Stimulated activated CD8-positive, alpha-beta memory T cell treated with anti-CD3 and anti-CD28 coated beads, Interleukin-4, amount 100 ng/mL, for 24 hours (primary cell): ENCODE results near the gene RHAG.
"Not testable (repeated sequence)": the region's sequence is repeated elsewhere in the genome, so short reads cannot be mapped to it uniquely, and the experiment has no call there.

Experiments used
- DNase-seq: peaks from one replicate; pipeline ENCODE4 v3.0.0-alpha.2; 2020; ENCODE audit warnings: low read depth

RHAG gene

DNA sequence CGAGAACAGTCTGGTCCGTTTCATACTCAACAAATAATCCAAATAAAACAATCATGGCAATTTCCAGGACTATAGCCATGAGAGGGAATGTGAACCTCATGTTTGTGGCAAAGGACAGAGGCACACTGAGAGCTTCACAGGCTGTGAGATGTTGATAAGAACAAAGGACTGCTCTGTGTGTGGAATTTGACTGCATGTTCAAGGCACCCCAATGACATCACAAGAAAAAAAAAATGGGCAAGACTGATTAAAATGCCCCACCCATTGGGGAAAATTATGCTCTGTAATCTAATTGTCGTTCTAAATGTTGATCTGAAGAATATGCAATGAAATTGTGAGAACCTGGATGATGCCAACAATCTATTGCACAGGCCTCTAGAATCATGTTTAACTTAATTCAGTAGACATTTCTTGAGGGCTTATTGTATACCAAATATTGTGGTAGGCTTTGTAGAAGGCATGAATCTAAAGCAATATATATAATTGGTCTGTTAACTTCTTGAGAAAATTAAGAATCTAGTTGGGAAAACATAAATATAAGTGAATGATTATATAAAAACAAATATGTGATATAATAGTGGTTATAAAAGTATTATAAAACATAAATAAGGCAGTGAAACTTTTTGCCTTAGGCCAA is at the start of gene RHAG:
Gene RHAG (minus strand): TSS at position 127 of the 637 bp plus-strand sequence. CDS start 27 bp downstream, at position 100.
- DNase-seq, result no peak

- DNase-seq, result no peak
Measured at GRCh38 chr6:49676671-49677281, 40.1 kb upstream of the RHAG start.

- no peak for DNase-seq
Measured at GRCh38 chr6:49675816-49676215, 39.2 kb upstream of the RHAG start.

- no peak for DNase-seq
Measured at GRCh38 chr6:49668083-49668511, 31.5 kb upstream of the RHAG start.

GRCh38 chr6:49666930-49667757 is 30.5 kb upstream of the RHAG start:
- no peak for DNase-seq

DNA sequence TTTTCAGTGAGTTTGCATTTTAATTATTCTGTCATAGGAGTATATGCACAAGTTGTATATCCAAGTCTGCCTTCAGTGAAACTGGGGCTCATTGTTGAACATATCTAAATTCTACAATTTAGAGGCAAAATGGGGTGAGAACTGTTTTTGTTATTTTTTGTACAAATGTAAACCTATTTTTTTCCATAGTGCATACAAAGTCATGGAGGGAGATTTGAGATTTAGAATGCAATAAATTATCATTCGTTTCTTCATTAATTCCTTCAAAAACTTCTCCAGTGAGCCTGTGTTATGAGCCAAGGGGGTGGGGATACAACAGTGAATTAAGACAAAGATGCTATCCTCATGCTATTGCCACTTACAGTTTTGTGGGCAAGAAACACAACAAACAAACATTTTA is 29.8 kb upstream of the RHAG start:
- no peak for DNase-seq

GRCh38 chr6:49664817-49665216 is 28.2 kb upstream of the RHAG start:
- DNase-seq, result no peak

DNA sequence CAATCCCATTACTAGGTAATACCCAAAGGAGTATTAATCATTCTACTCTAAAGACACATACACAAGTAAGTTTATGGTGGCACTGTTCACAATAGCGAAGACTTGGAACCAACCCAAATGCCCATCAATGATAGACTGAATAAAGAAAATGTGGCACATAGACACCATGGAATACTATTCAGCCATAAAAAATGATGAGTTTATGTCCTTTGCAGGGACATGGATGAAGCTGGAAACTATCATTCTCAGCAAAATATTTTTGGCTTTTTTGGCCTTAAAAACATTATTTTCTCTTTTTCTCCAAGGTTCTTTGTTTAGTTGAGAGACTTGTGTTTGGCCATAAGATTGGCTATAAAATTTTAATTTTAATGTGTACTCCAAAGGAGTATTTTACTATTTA is 27.4 kb upstream of the RHAG start:
- not testable (repeated sequence) for DNase-seq

DNA sequence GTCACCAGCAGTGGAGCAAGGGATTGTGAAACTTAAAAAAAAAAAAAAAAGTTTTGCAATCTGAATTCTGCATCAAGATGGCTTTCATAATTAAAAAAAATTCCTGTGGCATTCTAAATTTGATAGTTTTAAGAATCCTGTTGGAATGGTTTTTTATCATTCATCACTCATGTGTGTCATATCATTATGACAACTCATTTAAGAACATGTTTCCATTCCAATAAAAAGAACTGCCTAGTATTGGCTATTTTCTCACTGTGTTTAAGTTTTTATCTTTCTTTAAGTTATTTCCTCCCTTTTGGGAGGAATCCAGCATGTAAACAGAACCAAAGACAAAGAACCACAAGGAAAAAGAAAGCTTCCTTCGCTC is 26.2 kb upstream of the RHAG start:
- no peak for DNase-seq

GRCh38 chr6:49662231-49662891 is 25.7 kb upstream of the RHAG start:
- no peak for DNase-seq

- DNase-seq, result no peak
Measured at GRCh38 chr6:49653942-49654341, 17.3 kb upstream of the RHAG start.

GRCh38 chr6:49653438-49653837 is 16.8 kb upstream of the RHAG start:
- no peak for DNase-seq

DNA sequence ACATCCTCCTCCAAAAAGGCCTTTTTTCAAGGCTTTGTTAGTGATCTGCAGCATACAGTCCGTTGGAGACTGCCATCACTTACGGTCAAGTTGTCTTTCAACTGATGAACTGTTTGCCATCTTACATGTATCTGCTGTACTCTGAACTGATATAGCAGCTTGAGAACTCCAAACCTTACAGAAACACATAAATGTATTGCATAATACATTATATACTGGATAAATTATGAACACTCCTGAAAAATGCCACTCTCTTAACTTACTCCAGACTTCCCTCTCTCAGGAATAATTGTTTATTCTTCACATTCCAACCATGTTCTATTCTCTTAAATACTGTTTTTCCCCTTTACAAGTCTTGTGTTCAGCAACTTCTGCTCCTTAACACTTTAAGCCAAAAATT is 14.6 kb upstream of the RHAG start:
- no peak for DNase-seq

- no peak for DNase-seq
Measured at GRCh38 chr6:49649988-49650387, 13.3 kb upstream of the RHAG start.

DNA sequence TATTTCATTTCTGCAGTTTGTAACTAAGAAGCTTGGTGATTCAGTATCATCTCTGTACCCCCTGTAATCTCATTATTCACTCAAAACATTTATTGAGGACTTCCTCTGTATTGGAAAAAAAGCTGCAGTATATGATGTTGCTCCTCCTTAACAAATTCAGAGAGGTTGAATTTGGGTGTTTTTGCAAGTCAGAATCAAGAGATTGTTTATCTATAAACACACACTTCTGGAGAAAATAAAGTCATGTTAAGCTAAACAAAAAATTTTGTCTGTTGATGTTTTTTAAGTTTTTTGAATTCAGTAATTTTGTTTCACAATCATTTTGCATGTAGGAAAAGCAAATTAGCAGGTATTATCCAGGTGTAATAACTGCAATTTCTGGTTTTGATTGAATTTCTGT is 11.4 kb upstream of the RHAG start:
- DNase-seq, result no peak

DNA sequence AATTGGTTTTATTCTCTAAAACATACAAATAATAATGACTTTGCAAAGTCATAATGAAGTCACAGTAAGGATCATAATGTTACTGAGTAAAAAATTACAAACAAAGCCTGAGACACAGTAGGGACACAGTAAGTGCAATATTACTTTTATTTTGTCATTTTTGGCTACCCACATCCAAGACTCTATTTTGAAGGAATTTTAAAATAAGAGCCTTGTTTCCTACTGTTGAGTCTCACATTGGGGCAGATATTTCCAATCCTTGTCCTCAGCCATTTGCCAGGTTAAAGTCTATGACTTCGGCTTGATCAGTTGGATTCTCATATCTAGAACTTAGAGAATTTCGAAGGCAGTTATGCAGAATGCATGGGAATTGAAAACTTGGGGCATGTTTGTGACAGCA is 10.8 kb upstream of the RHAG start:
- DNase-seq, result no peak

DNA sequence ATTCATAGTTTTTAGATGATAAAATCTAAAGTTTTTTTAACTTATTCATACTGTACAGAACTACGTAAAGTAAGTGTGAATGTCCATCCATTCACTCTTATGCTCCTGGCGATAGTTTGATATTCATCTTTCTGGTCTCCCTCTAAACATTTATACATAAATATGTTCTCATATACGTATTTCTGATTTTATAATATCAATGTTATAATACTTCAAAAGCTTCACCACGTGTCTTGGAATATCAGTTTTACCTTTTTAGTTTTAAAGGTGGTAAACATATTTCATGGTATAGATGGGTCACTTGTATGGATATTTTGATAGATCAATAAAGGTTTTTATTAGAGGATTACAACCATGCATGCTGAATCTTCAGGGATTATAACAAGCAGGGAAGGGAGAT is 10.3 kb upstream of the RHAG start:
- DNase-seq, result no peak

DNA sequence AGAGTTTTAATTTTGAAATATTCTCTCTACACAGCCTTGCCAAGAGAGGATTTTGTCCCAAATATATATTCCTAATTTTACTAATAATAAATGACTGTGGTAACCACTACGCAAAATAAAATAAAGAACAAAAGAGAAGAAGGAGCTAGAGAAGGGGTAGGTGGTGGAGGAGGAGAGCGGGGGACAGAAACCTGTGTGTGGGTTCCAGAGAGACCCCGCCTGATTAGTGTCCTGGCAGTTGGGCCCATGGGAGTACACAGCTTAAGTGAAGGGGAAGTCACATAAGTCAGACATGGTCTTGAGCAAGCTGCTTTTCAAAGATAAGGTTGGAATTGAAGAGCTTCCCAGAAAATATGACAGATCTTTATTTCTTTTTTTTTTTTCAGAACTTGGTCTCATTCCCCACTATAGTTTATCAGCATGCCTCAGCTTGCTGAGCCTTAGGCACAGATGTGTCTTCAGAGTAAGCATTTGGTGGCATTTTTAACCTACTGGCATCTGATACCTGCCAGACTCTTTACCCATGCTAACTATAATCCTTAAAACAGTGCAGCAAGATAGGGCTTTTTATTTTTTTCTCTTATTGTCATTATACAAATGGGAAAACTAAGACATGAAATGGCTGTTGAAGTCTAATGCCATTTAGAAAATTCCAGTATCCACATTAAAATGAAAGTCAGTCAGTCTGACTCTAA is 9.6 kb upstream of the RHAG start:
- DNase-seq, result no peak

- DNase-seq, result no peak
Measured at GRCh38 chr6:49645139-49645538, 8.5 kb upstream of the RHAG start.

DNA sequence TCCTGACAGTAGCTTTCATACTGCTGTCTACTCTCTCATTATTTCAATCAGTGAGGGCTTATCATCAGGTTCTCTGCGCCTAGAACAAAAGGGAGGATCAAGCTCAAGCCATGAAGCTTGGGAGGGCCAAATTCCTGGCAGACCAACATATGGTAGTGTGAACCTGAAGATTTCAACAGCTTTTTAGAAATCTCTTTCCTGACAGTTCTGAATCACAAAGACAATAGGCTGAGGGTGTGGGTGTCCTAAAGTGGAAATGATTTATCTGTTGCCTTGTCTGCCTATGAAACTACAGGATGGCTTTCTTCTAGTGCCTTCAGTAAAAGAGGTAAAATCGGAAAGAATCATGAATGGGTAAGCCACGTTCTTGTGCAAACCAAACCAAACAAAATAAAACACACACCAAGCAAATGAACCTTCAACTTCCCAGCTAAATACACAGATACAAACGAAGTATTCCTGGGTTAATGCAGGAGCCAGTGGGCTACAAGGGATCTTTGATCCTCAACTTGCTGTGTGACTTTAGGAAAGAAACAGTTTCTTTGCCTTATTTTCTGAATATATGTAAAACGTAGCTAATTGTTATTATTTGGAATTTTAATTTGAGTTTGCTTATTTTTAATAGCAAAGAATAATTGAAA is 2.7 kb upstream of the RHAG start:
- no peak for DNase-seq

DNA sequence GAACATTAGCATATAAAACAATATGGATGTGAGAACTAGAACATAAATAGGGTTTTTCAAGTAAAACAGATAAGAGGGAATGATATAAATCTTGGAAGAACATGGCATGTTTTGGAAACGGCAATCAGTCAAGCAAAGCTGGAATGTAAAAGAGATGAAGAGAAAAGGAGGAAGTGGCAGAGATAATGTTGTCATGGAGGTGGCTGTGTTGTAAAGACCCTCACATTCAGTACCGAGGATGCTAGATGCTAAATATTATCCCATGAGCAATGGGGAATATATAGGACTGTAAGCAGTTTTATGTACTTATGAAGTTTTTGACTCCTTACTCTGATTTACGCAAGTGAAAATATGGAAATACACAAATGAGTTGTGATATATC is 702 bp upstream of the RHAG start:
- DNase-seq, result no peak
